NCI-H748 (cell line): Measurements from ENCODE around the gene AFG1L.
"Not testable (repeated sequence)": the region's sequence is repeated elsewhere in the genome, so short reads cannot be mapped to it uniquely, and the experiment has no call there.

ENCODE experiments used
- DNase-seq: peaks from one replicate; lab custom pipeline; 2025; ENCODE audit not compliant: unreplicated experiment; lab: John Stamatoyannopoulos, UW

Gene AFG1L

DNA sequence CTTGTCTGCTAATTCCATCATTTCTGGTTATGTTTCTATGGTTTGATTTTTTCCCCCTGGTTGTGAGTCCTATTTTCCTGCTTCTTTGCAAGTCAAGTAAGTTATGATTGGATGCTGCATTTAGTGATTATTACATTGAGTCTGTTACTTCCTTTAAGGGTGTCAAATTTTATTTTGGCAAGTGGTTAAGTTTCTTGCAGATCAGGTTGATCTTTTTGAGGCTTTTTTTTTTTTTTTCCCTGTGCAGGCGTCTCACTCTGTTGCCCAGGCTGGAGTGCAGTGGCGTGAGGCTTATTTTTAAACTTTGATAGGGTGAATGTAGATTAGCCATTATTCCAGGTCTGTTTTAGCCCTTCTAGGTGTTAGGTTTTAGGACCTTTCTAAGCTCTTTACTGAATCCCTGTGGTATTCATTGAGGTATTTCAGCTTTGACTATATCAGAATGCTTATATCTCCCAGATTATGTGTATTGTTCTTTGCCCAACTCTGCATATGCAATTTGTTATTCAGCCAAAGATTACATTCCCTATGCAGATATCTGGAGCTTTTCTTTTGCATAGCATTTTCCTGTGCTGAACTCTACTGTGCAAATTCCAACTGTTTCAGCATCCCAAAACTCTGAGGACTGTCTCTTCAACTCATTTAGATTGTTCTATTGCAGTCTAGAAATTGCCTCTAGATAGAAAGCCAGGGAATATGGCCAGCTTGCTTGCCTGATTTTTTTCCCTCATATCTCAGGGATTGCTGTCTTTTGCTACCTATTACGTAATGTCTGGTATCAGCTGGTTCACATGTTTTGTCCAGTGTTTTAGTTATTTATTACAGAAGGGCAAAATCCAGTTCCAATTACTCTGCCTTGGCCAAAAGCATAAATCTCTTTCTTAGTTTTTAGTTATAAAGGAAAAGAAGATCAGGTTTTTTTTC is 113.3 kb downstream of the AFG1L start:
- DNase-seq: no peak

DNA sequence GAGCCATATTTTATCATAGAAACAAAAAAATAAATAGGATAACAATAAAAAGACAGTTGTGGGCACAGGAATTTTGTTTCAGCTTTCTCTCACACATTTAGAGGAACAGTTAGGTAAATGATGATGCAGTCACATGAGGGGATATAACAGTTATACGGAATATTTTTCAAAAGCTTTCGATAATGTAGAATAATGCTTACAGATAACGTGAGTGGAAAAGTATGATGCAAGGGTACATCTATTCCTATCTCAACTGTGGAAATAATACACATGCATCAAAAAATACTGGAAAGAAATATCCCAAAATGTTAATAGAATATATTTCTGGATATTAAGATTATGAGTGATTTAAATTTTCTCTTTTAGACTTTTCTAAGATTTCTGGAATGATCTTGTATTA is 114.0 kb downstream of the AFG1L start:
- no peak for DNase-seq

DNA sequence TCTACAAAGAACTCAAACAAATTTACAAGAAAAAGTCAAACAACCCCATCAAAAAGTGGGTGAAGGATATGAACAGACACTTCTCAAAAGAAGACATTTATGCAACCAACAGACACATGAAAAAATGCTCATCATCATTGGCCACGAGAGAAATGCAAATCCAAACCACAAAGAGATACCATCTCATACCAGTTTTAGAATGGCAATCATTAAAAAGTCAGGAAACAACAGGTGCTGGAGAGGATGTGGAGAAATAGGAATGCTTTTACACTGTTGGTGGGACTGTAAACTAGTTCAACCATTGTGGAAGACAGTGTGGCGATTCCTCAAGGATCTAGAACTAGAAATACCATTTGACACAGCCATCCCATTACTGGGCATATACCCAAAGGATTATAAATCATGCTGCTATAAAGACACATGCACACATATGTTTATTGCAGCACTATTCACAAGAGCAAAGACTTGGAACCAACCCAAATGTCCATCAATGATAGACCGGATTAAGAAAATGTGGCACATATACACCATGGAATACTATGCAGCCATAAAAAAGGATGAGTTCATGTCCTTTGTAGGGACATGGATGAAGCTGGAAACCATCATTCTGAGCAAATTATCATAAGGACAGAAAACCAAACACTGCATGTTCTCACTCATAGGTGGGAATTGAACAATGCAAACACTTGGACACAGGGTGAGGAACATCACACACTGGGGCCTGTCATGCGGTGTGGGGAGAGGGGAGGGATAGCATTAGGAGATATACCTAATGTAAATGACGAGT is 121.4 kb downstream of the AFG1L start:
- DNase-seq: not testable (repeated sequence)

DNA sequence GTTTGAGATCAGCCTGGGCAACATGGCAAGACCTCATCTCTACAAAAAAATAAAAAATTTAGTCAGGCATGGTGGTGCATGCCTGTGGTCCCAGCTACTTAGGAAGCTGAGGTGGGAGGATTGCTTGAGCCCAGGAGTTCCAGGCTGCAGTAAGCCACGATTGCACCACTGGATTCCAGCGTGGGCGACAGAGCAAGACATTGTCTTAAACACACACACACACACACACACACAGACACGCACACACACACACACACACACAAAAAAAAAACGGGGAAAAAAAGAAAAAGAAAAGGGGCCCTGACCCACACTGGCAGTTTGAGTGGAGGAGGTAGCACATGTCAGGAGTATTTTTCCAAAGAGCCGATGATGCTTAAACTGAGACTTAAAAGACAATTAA is 122.2 kb downstream of the AFG1L start:
- no peak for DNase-seq

GRCh38 chr6:108419474-108419873 is 124.6 kb downstream of the AFG1L start:
- no peak for DNase-seq

- DNase-seq: no peak
Observed at GRCh38 chr6:108419934-108420609, 125.2 kb downstream of the AFG1L start.

DNA sequence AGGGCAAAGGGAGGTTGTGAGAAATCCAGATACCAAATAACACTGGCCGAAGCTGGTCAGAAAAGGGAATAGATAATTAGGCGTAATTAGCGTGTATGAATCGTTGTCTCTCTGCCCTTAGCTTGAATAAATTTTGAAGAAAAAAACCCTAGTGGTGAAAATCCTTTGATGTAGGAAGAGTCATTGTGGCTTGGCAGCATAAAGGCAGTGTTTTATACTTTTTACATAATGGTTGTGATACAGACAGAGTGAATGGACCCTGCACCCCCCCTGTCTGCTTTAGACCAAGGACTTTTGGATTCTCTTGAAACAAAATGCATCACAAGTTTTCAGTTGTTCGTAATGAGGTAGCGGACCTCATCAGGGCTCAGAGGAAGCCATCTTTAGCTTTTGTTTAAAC is 126.5 kb downstream of the AFG1L start:
- no peak for DNase-seq

DNA sequence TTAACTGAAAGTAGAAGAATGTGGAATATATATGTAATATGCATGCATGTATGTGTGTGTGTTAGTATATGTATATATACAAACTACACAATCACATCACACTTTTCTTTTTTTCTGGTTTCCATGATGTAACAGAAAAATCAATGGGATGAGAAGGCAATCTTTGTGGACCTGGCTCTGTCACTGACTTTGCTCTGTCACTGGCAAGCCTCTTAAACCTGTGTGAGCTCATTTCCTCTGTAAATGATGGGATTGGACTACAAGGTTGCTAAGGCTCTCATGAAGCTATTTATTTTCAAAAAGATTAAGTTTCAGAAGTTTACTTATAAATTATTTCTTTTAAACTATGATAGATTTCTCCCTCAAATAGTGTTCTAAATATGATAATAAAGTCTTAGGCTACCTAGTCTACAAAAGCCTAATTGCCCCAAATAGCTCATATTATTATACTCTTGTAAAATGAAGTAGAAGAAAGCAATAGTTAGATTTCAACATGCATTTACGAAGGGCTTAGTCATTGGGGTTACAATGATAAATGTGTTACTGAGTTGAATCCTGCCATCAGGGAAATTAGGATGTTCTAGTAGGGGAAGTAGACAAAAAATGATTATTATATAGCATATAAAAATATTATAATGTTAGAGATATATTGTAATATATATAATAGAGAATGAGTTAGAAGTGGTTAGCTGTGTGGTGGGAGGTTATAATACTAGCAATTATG is 129.3 kb downstream of the AFG1L start:
- no peak for DNase-seq

- DNase-seq: no peak
Observed at GRCh38 chr6:108425428-108425827, 130.6 kb downstream of the AFG1L start.

DNA sequence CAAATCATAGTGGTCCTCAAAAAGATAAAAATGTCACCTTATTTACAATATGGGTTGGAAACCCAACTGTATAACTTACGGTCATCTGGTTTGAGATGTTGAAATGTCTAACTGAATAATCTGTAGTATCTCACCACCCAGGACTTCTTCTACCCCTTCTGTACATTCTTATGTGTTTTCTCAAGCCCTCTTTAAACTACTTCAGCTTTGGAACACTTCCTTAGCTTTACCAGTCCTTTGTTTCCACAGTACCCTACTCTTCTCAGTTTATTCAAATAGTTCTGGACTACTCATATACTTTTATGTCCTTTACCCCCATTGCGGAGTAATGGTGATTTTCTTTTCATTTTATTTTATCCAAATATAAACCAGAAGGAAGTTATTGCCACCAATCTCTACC is 137.3 kb downstream of the AFG1L start:
- DNase-seq: no peak

- peak; percentile 53 for DNase-seq
Observed at GRCh38 chr6:108432792-108433191, 137.9 kb downstream of the AFG1L start.

DNA sequence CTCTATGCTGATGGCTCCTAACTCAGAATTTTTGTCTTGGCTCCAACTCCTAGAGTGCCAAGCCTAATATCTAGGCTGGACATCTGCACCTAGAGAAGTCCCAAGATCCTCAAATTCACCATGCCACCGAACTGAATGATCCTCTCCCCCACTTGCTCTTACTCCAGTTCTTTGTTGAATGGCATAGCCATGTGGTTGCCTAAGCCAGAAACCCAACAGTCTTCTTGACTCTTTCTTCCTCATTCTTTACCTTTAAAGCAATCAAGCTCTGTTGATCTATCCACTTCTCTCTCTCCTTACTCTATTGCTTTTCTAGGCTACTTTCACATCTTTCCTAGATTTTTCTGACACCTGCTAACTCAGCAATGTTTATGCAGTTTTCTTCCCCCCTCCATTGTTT is 139.4 kb downstream of the AFG1L start:
- DNase-seq: no peak

- no peak for DNase-seq
Observed at GRCh38 chr6:108435391-108435790, 140.5 kb downstream of the AFG1L start.

DNA sequence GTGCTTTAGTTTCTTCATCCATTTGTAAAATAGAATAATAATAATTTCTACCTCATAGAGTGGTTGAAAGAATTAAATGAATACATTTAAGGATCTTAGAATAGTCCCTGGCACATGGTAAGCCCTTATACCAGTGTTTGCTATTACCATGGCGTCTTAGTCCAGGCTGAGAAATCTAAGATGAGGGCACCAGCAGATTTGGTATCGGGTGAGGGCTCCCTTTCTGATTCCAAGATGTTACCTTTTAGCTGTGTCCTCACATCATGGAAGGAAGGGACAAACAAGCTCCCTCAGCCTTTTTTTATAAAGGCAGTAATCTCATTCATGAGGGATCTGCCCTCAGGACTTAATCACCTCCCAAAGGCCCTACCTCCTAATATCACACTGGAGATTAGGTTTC is 141.9 kb downstream of the AFG1L start:
- no peak for DNase-seq

GRCh38 chr6:108437821-108438220 is 143.0 kb downstream of the AFG1L start:
- DNase-seq: no peak

GRCh38 chr6:108438918-108439317 is 144.1 kb downstream of the AFG1L start:
- DNase-seq: no peak

DNA sequence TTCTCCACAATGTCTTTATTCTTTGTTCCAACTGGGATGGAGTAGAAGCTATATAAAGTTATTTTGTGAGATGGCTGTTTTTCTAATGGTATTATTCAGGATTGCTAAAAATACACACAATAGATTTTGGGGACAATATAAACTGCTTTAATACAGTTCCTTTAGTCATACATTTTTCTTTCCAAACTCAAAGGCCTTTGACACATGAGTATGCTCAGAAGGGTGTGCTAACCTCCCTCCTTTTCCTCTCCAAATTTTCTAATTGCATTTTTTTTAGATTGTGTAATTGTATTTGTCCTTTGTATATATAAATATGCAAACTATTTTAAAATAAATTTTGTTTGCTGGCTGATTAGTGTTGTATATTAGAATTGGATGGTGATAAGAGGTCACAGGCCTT is 146.3 kb downstream of the AFG1L start:
- no peak for DNase-seq

DNA sequence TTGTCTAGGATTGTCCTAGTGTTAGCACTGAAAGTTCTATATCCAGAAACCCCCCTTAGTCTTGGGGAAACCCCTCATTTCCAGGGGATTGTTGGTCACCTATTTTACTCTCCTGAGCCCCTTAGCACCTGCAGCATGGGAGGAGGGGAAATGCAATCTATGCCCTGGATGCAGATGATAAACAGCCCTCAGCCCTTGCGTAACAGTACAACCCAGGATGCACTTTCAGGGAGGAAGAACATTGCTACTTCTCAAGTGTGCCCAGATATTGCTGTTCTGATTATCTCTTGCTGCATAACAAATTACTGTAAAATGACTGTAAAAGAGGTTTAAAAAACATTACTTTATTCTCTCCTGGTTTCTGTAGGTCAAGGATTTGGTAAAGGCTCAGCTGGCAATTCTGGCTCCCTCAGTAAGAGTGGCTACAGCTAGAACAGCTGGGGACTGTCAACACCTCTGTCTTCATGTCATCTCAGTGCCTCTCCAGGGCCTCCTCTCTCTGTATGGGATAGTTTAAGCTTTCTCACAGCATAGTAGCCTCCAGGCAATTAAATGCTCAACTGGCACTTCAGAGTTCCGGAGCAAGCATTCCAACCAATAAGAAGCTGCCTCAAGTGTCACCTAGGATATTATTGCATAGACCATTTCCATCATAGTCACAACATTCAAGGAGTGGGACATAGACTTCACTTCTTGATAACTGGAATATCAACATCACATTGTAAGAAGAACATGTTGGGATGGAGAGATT is 148.1 kb downstream of the AFG1L start:
- no peak for DNase-seq

DNA sequence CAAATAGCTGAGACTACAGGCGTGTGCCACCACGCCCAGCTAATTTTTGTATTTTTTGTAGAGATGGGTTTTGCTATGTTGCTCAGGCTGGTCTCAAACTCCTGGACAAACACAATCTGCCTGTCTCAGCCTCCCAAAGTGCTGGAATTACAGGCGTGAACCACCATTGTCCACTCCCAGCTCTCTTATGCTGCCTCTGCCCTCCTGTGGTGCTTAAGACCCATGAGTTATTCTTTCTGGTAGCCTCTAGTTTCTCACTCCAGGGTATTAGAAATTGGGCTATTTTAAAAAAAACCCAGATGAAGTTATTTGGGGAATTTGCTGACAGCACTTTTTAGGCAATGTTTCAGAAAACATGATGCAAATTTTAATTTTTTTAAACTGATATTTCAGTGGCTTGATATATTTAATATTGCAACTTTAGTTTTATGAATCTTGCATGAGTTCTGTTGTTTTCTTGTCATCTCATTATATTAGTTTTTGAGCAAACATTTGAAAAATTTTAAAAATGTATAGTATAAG is 151.8 kb downstream of the AFG1L start:
- DNase-seq: no peak

GRCh38 chr6:108448481-108448880 is 153.6 kb downstream of the AFG1L start:
- no peak for DNase-seq
